ENCODE results near the gene MICAL3.

The MICAL3 gene

DNA sequence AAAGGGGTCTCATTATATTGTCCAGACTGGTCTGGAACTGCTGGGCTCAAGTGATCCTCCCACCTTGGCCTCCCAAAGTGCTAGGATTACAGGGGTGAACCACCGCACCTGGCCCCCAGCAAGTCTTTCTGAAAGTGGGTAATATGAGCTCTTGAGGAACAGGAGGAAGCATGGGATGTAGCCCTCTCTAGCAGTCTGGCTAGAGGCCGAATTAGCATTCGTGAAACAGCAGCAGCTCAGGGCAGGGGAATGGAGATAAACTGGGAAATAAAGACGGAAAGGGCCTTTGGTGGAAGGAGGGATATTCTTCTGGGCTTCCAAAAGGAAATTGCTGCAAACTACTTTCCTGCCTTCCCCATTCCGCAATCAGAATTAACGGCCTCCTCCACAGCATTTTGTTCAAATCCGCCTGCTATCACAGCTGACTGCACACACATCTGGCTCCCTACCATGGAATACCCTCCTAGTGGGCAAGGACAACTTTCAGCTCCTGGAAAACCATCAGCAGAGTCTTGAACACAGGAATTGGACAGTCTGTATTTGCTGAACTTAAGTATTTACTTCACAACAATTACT is 44.3 kb downstream of the MICAL3 start:
- TF ChIP-seq SIN3A (IDR thresholded peaks at IDR 0.05; ENCODE audit: borderline replicate concordance, insufficient read depth, low read length) (no peak), TAF1 (IDR thresholded peaks at IDR 0.05; ENCODE audit: borderline replicate concordance, insufficient read depth, low read length) (no peak), POLR2AphosphoS5 (IDR thresholded peaks at IDR 0.05; ENCODE audit: low read depth, low read length) (no peak), FOXP2 (optimal IDR thresholded peaks at IDR 0.05; ENCODE audit: borderline replicate concordance, extremely low read depth, extremely low read length, insufficient read depth) (no peak)
- TF ChIP-seq, protein P1, sequence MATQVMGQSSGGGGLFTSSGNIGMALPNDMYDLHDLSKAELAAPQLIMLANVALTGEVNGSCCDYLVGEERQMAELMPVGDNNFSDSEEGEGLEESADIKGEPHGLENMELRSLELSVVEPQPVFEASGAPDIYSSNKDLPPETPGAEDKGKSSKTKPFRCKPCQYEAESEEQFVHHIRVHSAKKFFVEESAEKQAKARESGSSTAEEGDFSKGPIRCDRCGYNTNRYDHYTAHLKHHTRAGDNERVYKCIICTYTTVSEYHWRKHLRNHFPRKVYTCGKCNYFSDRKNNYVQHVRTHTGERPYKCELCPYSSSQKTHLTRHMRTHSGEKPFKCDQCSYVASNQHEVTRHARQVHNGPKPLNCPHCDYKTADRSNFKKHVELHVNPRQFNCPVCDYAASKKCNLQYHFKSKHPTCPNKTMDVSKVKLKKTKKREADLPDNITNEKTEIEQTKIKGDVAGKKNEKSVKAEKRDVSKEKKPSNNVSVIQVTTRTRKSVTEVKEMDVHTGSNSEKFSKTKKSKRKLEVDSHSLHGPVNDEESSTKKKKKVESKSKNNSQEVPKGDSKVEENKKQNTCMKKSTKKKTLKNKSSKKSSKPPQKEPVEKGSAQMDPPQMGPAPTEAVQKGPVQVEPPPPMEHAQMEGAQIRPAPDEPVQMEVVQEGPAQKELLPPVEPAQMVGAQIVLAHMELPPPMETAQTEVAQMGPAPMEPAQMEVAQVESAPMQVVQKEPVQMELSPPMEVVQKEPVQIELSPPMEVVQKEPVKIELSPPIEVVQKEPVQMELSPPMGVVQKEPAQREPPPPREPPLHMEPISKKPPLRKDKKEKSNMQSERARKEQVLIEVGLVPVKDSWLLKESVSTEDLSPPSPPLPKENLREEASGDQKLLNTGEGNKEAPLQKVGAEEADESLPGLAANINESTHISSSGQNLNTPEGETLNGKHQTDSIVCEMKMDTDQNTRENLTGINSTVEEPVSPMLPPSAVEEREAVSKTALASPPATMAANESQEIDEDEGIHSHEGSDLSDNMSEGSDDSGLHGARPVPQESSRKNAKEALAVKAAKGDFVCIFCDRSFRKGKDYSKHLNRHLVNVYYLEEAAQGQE (IDR thresholded peaks at IDR 0.05; ENCODE audit: insufficient read depth in 1 of 2, low read depth in 2 of 2, low read length in 2 of 2) = no peak

- TF ChIP-seq, protein P1 (IDR thresholded peaks at IDR 0.05; ENCODE audit: insufficient read depth in 1 of 2, low read depth in 2 of 2, low read length in 2 of 2) = no peak
- TF ChIP-seq FOXP2 (optimal IDR thresholded peaks at IDR 0.05; ENCODE audit: borderline replicate concordance, extremely low read depth, extremely low read length, insufficient read depth) = no peak
These were observed 46.3 kb downstream of the MICAL3 start for GRCh38 chr22:17978027-17978426.

GRCh38 chr22:17977371-17977770 is 47.0 kb downstream of the MICAL3 start:
- TF ChIP-seq SIN3A (IDR thresholded peaks at IDR 0.05; ENCODE audit: borderline replicate concordance, insufficient read depth, low read length) (no peak), TAF1 (IDR thresholded peaks at IDR 0.05; ENCODE audit: borderline replicate concordance, insufficient read depth, low read length) (no peak), FOXP2 (optimal IDR thresholded peaks at IDR 0.05; ENCODE audit: borderline replicate concordance, extremely low read depth, extremely low read length, insufficient read depth) (no peak), POLR2AphosphoS5 (IDR thresholded peaks at IDR 0.05; ENCODE audit: low read depth, low read length) (no peak)
- TF ChIP-seq, protein P1 (IDR thresholded peaks at IDR 0.05; ENCODE audit: insufficient read depth in 1 of 2, low read depth in 2 of 2, low read length in 2 of 2) = no peak

DNA sequence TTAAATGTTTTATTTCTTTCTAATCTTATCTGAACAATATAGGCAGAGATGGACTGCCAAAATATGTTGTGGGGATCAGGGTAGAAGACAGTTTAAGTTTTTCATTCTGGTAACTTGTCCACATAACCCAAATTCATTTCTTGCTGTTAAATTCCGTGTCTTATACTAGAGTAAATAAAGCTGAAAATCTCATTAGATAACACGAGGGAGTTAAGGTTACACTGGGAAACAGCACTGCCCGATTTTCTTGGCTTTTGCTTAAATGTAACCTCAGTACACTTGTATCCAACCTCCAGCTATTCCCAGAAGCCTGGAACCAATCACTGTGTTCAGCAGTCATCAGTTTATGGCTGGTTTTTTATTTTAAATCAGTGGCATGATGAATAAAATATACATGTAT is 48.2 kb downstream of the MICAL3 start:
- TF ChIP-seq FOXP2 (optimal IDR thresholded peaks at IDR 0.05; ENCODE audit: borderline replicate concordance, extremely low read depth, extremely low read length, insufficient read depth) (no peak), SIN3A (IDR thresholded peaks at IDR 0.05; ENCODE audit: borderline replicate concordance, insufficient read depth, low read length) (no peak), POLR2AphosphoS5 (IDR thresholded peaks at IDR 0.05; ENCODE audit: low read depth, low read length) (no peak)
- TF ChIP-seq, protein P1 (IDR thresholded peaks at IDR 0.05; ENCODE audit: insufficient read depth in 1 of 2, low read depth in 2 of 2, low read length in 2 of 2) = no peak

All from PFSK-1 (cell line).